Raji (cell line): ENCODE results near the gene GNG3.

Experiments used
- POLR2A ChIP-seq: IDR thresholded peaks from 2 replicates; pipeline ENCODE4 v1.6.1; 2011; ENCODE audit warnings: low read depth, low read length, control low read depth; ENCODE audit not compliant: insufficient read depth

GNG3 gene

DNA sequence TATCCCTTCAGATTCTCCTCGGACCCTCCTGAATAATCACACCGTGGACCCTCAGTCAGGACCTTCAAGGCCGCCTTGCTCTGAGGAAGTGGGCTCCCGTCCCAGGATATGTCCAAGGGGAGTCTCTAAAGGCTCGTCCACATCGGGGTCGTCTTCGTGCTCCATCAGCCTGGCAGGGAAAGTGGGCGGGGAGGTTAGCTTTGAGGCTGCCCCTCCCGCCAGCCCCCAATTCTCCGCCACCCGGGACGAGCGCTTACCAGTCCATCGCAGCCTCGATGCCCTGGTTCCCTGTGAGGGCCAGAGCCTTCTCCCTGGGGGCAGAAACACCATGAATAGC, 29.1 kb upstream of the GNG3 start:
- no peak for TF ChIP-seq POLR2A

DNA sequence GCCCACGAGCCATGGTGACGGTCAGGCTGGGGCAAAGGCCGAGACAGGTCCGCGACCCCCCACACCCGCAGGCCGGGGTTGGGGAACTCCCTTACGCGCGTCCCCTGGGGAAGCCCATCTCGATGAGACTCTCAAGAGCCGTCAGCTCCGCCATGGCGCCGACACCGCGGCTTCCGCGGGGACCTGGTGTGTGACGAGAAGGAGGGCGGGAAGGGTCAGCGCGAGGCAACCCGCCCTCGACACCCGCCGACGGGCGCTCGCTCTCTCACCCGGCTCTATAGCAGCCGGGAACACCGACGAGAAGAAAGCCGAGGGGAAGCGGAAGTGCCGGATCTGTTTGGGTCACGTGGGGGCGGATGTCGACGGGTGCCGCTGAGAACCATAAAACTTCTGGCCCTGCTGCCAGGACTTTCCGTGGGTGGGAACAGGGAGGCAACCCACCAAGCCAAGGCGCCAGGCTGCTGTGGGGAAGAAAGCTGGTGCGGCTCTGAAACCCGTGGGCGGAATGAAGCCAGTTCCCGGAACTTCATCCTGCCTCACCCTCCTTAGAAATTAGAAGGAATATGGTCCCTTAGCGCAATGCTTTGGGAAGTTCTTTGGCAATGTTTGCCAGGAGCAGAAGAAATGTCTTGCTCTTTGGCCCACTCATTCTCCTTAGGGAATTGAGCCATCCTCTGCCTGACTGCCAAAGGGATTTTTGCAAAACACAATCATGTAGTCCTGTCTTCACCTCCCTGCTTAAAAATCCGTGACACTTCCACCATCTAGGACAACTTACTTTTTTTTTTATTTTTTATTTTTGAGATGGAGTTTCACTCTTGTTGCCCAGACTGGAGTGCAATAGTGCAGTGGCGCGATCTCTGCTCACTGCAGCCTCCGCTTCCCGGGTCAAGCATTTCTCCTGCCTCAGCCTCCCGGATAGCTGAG, 28.4 kb upstream of the GNG3 start, which contains the start of gene UBXN1:
TSS of gene UBXN1 (minus strand) at position 304 of the 927 bp plus-strand sequence. CDS start at position 154, 150 bp downstream.
- TF ChIP-seq POLR2A = peak; percentile 78

DNA sequence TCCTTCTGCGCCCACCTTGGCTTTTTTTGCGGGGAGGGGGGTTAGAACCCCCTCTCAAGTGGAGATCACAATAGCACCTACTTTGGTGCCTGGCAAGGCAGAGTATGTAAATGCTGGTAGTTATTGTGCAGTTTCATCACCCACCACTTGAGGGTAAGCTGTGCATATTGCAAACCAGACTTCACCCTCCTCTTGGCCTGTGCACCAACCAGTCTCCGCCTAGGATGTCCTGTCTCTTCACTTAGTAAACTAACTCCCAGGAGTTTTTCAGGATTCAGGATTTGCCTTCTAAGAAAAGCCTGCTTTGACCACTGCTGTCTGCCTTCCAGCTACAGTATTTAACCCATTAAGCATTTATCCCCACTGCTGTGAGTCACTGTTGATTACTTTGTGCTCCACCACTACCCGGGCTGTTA, 26.6 kb upstream of the GNG3 start:
- peak; percentile 37; the same call in 1 of the 2 replicates for TF ChIP-seq POLR2A

- TF ChIP-seq POLR2A = no peak
Observed at GRCh38 chr11:62682518-62682917, 25.0 kb upstream of the GNG3 start.

DNA sequence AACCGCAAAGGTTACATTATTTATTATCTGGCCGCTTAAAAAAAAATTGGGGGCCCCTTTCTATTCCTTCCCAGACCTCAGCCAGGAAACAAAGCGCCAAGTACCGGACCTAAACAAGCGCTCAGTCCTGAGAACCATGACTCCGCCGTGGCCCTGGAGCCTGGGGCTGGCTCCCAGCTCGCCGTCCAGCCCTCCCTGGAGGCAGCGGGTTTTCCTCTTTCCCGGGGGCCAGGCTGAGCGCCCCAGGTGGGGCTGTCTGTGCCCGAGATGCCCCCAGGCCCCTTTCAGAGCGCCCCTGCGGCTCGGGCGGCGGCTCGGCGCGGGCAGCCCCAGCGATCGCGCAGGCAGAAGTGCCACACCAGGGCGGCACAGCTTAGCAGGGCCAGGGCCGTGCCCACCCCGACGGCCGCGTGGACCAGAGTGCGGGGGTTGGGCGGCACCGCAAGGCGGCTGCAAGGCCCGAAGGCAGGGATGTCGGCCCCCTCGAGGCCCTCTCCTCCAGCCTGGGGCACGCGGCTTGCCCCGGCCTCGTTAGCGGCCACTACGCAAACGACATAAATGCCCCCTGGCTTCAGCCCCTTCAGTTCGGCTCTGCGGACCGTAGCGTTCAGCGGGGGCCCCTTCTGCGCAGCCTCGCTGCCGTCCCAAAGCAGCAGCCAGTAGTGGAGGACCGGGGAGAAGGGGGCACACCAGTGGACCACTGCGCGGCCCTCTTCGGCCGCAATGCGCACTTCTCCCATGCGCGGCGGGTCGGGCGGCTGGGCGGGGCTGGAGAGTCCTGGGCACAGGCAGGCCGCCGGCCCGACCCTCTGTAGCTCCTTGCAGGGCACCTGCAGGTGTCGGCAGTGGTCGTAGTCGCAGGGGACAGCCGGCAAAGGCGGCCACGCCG, 19.7 kb upstream of the GNG3 start:
- TF ChIP-seq POLR2A = no peak

- TF ChIP-seq POLR2A = no peak
Observed at GRCh38 chr11:62688491-62688890, 19.0 kb upstream of the GNG3 start.

- no peak for TF ChIP-seq POLR2A
Observed at GRCh38 chr11:62689421-62690183, 17.9 kb upstream of the GNG3 start, which contains the start of gene LRRN4CL. TSS of gene LRRN4CL (minus strand) at chr11:62689530. CDS start at chr11:62688508, 1,022 bp downstream.

DNA sequence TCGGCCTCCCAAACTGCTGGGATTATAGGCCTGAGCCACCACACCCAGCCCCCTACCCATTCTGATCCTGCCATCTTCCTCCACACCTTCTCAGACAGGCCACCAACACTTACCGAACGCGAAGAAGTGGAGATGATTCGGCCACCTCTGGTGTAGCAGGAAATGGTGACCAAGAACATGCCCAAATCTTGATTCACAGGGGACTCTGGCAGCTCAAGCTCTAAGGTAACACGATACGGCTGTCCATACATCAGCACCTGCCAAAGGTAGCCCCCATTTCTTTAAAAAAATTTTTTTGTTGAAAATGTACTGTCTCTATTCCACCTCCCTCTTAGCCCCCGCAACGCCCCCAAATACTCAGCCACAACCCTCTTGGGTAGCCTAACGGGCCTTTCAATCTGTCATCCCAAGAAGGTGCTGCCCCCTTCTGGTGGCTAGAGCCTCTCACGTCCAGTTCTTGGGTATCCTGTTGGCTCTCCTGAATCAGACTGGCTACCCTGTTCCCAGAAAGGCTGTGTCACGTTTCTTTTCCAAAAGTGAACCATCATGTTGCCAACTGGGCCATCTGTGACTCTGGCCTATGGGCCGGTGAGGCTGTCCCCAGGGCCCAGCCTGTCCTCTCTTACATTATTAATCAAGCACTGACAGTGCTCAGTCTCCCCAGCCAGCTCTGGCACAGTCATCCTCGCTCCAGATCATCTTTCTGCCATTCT, 12.9 kb upstream of the GNG3 start:
- TF ChIP-seq POLR2A = no peak

- TF ChIP-seq POLR2A = no peak
Observed at GRCh38 chr11:62702246-62702645, 5.2 kb upstream of the GNG3 start.

- no peak for TF ChIP-seq POLR2A
Observed at GRCh38 chr11:62705413-62705812, 2.1 kb upstream of the GNG3 start.

DNA sequence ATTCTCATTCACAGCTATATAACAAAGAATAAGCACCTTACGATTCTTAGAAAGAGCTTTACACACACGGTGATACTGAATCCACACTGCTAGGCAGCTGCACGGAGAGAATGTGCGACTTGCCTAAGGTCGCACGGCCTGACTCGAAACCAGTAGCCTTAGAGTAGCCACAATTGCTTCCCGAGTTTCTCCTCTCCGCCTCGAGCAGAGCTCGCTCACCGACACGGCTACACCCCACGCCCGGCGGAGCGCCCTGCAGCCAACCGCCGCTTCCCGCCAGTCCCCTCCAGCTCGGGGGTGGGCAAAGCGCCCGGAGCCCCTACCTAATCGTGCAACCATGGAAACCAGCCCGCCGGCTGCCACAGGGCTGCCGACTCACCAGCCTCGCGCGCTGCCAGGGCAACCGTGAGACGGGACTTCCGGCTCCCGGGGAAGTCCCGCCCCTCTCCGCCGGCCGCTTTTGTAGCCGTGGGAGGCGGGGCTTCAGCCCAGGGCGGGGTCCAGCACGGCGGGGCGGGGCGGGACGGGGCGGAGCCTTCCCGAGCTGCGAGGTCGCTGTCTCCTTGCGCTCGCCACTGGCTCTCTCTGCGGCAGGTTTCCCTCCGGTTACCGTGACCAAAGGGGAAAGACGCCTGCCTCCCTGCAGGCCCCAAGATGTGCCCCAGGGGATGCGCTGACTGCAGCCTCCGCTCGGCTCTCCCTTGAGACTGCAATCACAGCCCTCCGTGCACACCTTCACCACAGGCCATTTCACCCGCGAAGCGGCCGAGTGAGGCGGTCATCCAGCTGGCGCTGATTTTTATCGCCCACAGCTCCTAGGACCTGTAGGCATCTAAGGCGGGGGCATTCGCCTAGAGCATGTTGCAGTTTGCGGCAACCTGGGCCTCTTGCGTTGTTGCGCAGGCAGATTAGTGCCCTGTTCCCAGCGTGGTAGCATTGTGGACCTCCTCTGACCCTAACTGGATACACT, 1.3 kb upstream of the GNG3 start:
- TF ChIP-seq POLR2A = peak; percentile 72

GRCh38 chr11:62706850-62707247, 627 bp upstream of the GNG3 start:
- no peak for TF ChIP-seq POLR2A

DNA sequence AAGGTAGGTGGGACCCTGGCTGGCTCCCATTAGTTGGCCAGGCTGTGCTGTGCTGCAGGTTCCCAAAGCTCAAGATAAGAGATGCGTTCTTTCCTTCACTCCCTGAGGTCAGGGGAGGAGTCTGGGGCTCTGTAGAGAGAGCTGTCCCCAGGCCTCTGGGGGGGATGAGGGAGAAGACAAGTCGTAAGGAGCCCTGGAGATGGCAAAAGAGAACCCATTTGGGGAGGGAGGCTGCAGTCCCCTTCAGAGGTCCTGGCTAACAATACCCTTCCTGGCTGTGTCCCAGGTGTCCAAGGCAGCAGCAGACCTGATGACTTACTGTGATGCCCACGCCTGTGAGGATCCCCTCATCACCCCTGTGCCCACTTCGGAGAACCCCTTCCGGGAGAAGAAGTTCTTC, 916 bp downstream of the GNG3 start:
- TF ChIP-seq POLR2A = no peak

GRCh38 chr11:62708793-62709192, 1.3 kb downstream of the GNG3 start:
- TF ChIP-seq POLR2A = no peak
